GM23338 (cell line): ENCODE measurements around the gene GPR78. TPM values are rescaled to one million over a fixed set of nuclear protein-coding genes. Genes with fewer than 3 reads are reported as not detected.

Source experiments
- ATAC-seq: fragments of 200-7000 bp; cut with Tn5 transposase; 3 replicates; pipeline ENCODE4 v1.9.1; 2020
- DNase-seq: peaks from one replicate; pipeline ENCODE4 v3.0.0-alpha.2; 2015; ENCODE audit warnings: low spot score
- H2AFZ ChIP-seq: fragments of 200-600 bp; sonication (generic); 2 replicates; pipeline ENCODE4 v1.8.0; 2016; ENCODE audit warnings: antibody characterized with exemption, mild to moderate bottlenecking, moderate library complexity
- H3F3A ChIP-seq: fragments of 200-600 bp; sonication (generic); replicated peaks from 2 replicates; pipeline ENCODE4 v1.8.0; 2017; ENCODE audit warnings: antibody characterized with exemption, mixed run types, low read depth
- H3K27ac ChIP-seq: fragments of 200-600 bp; sonication (generic); 2 replicates; pipeline ENCODE4 v1.6.1; 2016; ENCODE audit warnings: low read depth
- H3K27me3 ChIP-seq: fragments of 200-600 bp; sonication (generic); 2 replicates; pipeline ENCODE4 v1.8.0; 2016; ENCODE audit warnings: mild to moderate bottlenecking, mixed run types, moderate library complexity; ENCODE audit not compliant: insufficient read depth
- H3K36me3 ChIP-seq: fragments of 200-600 bp; sonication (generic); 2 replicates; pipeline ENCODE4 v1.8.0; 2016; ENCODE audit warnings: mild to moderate bottlenecking; ENCODE audit not compliant: insufficient read depth
- H3K4me1 ChIP-seq: fragments of 200-600 bp; sonication (generic); 2 replicates; pipeline ENCODE4 v1.8.0; 2016; ENCODE audit warnings: mild to moderate bottlenecking, moderate library complexity; ENCODE audit not compliant: insufficient read depth
- H3K4me2 ChIP-seq: fragments of 200-600 bp; sonication (generic); 2 replicates; pipeline ENCODE4 v1.7.1; 2017; ENCODE audit warnings: mixed run types
- H3K4me3 ChIP-seq: fragments of 200-600 bp; sonication (generic); 2 replicates; pipeline ENCODE4 v1.6.1; 2016; ENCODE audit warnings: mixed run types
- H3K79me2 ChIP-seq: fragments of 200-600 bp; sonication (generic); replicated peaks from 2 replicates; pipeline ENCODE4 v1.8.0; 2017; ENCODE audit warnings: mild to moderate bottlenecking; ENCODE audit not compliant: insufficient read depth
- H3K9me2 ChIP-seq: fragments of 200-600 bp; sonication (generic); 2 replicates; pipeline ENCODE4 v1.8.0; 2017; ENCODE audit not compliant: insufficient read depth
- H4K20me1 ChIP-seq: fragments of 200-600 bp; sonication (generic); replicated peaks from 2 replicates; pipeline ENCODE4 v1.8.0; 2017; ENCODE audit warnings: mild to moderate bottlenecking; ENCODE audit not compliant: insufficient read depth
- H3K27ac Mint-ChIP-seq: 2 replicates; pipeline ENCODE4 v1.8.0; 2020; ENCODE audit warnings: inconsistent platforms, mild to moderate bottlenecking, moderate library complexity, mixed read lengths
- H3K27me3 Mint-ChIP-seq: 3 replicates; pipeline ENCODE4 v1.8.0; 2022; ENCODE audit warnings: low read depth, mild to moderate bottlenecking, moderate library complexity, mixed read lengths, inconsistent platforms; ENCODE audit not compliant: insufficient read depth, poor library complexity
- H3K36me3 Mint-ChIP-seq: 3 replicates; pipeline ENCODE4 v1.8.0; 2021; ENCODE audit warnings: low read depth, mild to moderate bottlenecking, inconsistent platforms, moderate library complexity, mixed read lengths
- H3K4me1 Mint-ChIP-seq: 3 replicates; pipeline ENCODE4 v1.8.0; 2020; ENCODE audit warnings: mild to moderate bottlenecking, inconsistent platforms, mixed read lengths
- H3K4me3 Mint-ChIP-seq: 3 replicates; pipeline ENCODE4 v1.8.0; 2021; ENCODE audit warnings: moderate library complexity, mild to moderate bottlenecking, inconsistent platforms, mixed read lengths
- H3K9me3 Mint-ChIP-seq: 3 replicates; pipeline ENCODE4 v1.8.0; 2020; ENCODE audit warnings: moderate library complexity, mild to moderate bottlenecking, inconsistent platforms, mixed read lengths
- CREB1 ChIP-seq: fragments of 250-450 bp; sonication (Bioruptor Pico); IDR thresholded peaks from 2 replicates; pipeline ENCODE4 v1.5.0; 2020; ENCODE audit warnings: low read depth, mild to moderate bottlenecking, moderate library complexity
- CTCF ChIP-seq, 2 experiments: fragments of 200-600 bp in 1 of 2; sonication (generic) in 1 of 2; conservative IDR thresholded peaks; 2 replicates each; pipeline versions ENCODE4 v1.5.1 to v1.6.1; 2016 to 2017; ENCODE audit warnings: antibody characterized with exemption in 2 of 2, low read depth in 2 of 2, mild to moderate bottlenecking in 2 of 2, moderate library complexity in 1 of 2
- ETS1 ChIP-seq: IDR thresholded peaks from 2 replicates; pipeline ENCODE4 v1.6.1; 2016; ENCODE audit warnings: antibody characterized with exemption
- EZH2 ChIP-seq: fragments of 200-600 bp; sonication (generic); IDR thresholded peaks from one replicate; pipeline ENCODE4 v1.8.0; 2017; ENCODE audit warnings: antibody characterized with exemption, mild to moderate bottlenecking, low read depth; ENCODE audit not compliant: unreplicated experiment
- EZH2phosphoT487 ChIP-seq: fragments of 200-600 bp; sonication (generic); IDR thresholded peaks from one replicate; pipeline ENCODE4 v1.8.1; 2018; ENCODE audit warnings: antibody characterized with exemption; ENCODE audit not compliant: unreplicated experiment
- JUNB ChIP-seq: IDR thresholded peaks from one replicate; pipeline ENCODE4 v1.6.1; 2016; ENCODE audit warnings: antibody characterized with exemption; ENCODE audit not compliant: unreplicated experiment
- NANOG ChIP-seq: IDR thresholded peaks from 2 replicates; pipeline ENCODE4 v1.6.1; 2016; ENCODE audit warnings: antibody characterized with exemption, borderline replicate concordance
- STAT1 ChIP-seq: IDR thresholded peaks from one replicate; pipeline ENCODE4 v1.6.1; 2016; ENCODE audit warnings: antibody characterized with exemption; ENCODE audit not compliant: unreplicated experiment
- ZNF331 ChIP-seq: fragments of 250-450 bp; sonication (Bioruptor Pico); IDR thresholded peaks from 2 replicates; pipeline ENCODE4 v1.5.0; 2020; ENCODE audit warnings: low read depth, mild to moderate bottlenecking, moderate library complexity
- ZNF462 ChIP-seq: fragments of 250-450 bp; sonication (Bioruptor Pico); IDR thresholded peaks from 2 replicates; pipeline ENCODE4 v1.5.0; 2020; ENCODE audit warnings: mild to moderate bottlenecking, moderate library complexity
- polyA plus RNA-seq: library from polyadenylated mRNA; unstranded; fragments of >200 nt; fragmentation: Nextera tagmentation; extraction: Ambion mirVana; gene quantifications from 2 replicates; pipeline ENCODE4 v1.2.1, GENCODE V29; 2016
- total RNA-seq: library from RNA; depleted of rRNA; stranded (reverse); fragments of >200 nt; shearing (Covaris generic); gene quantifications from 2 replicates; pipeline ENCODE4 v1.2.3, GENCODE V29; 2014

Gene GPR78
- total and polyA plus RNA-seq, 2 experiments from 2014 or later = 0.82 to 2.7 TPM

DNA sequence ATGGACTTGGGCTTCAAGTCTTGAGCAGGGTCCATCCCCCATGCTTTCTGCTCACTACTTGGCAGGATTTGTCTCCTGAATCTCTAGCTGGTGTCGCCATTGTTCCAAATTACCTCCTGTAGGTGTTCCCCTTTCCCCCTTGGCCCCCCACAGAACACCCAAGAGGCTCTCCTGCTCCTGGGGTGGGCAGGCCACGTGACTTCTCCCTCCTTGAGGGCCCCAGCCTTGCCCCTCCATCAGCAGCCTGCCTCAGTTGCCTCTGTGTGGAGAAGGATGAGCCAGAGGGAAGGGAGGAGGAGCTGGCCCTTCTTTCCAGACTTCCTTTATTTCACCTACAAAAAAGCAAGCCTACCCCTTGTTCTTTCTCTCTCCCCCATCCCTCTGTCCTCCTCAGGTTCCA lies 1.8 kb downstream of the GPR78 start:
- Mint-ChIP-seq H3K36me3 (no peaks in the 10 kb centered on the region), H3K4me1 (peaks cover 40% of the 10 kb centered on the region), H3K9me3 (no peaks in the 10 kb centered on the region), H3K27ac (no peak overlapping the region), H3K4me3 (no peak overlapping the region; the same call in 2 of the 3 replicates), H3K27me3 (peaks cover 37% of the 10 kb centered on the region)
- ATAC-seq (no peak), DNase-seq (no peak)
- H3K27ac ChIP-seq = no peak overlapping the region
- H3K79me2 ChIP-seq = no peaks in the 10 kb centered on the region
- H3K4me3 ChIP-seq = no peak overlapping the region
- no peak overlapping the region for H3K4me2 ChIP-seq
- H3K9me2 ChIP-seq = no peaks in the 10 kb centered on the region
- no peaks in the 10 kb centered on the region for H3K36me3 ChIP-seq
- H3K27me3 ChIP-seq = peaks cover 13% of the 10 kb centered on the region
- H4K20me1 ChIP-seq = no peaks in the 10 kb centered on the region
- 0 out of 2 replicates have a peak, but pooled peaks cover 2% of the 10 kb centered on the region for H3F3A ChIP-seq
- peaks cover 16% of the 10 kb centered on the region; the same call in 1 of the 2 replicates for H3K4me1 ChIP-seq
- no peak overlapping the region for H2AFZ ChIP-seq
- TF ChIP-seq ZNF331 (no peak), CREB1 (CRISPR knock-in tag) (no peak), JUNB (no peak), ETS1 (no peak), EZH2phosphoT487 (no peak), NANOG (no peak), CTCF (conservative IDR thresholded peaks at IDR 0.05; ENCODE audit: low read depth in 2 of 2) (no peak), EZH2 (no peak), STAT1 (no peak), ZNF462 (no peak)
